HFFc6 (cell line): Measurements from ENCODE around the gene TRIM56. TPM values are rescaled to one million over a fixed set of nuclear protein-coding genes. Genes with fewer than 3 reads are reported as not detected.
A peak's percentile ranks its signal among the peaks of the same experiment; 100 is the strongest.
"Not testable (repeated sequence)": the region's sequence is repeated elsewhere in the genome, so short reads cannot be mapped to it uniquely, and the experiment has no call there.

Experiments
- DNase-seq: peaks from one replicate; pipeline ENCODE4 v3.0.0-alpha.2; 2018
- H3K27ac Mint-ChIP-seq: 2 replicates; pipeline ENCODE4 v1.8.0; 2020; ENCODE audit warnings: mild to moderate bottlenecking, mixed read lengths
- H3K27me3 Mint-ChIP-seq: 2 replicates; pipeline ENCODE4 v1.8.0; 2021; ENCODE audit warnings: mild to moderate bottlenecking, moderate library complexity, mixed read lengths; ENCODE audit not compliant: insufficient read depth
- H3K36me3 Mint-ChIP-seq: 2 replicates; pipeline ENCODE4 v1.8.0; 2021; ENCODE audit warnings: low read depth, mixed read lengths
- H3K4me1 Mint-ChIP-seq: 2 replicates; pipeline ENCODE4 v1.8.0; 2020; ENCODE audit warnings: low read depth, mixed read lengths
- H3K4me3 Mint-ChIP-seq: 2 replicates; pipeline ENCODE4 v1.8.0; 2020; ENCODE audit warnings: mild to moderate bottlenecking, moderate library complexity, mixed read lengths
- H3K9me3 Mint-ChIP-seq: 2 replicates; pipeline ENCODE4 v1.8.0; 2020; ENCODE audit warnings: mild to moderate bottlenecking, mixed read lengths
- long read RNA-seq: library from polyadenylated mRNA; unstranded; transcript quantifications from one replicate; pipeline ENCODE4 v2.0.0, GENCODE V29; 2019
- total RNA-seq, 6 experiments: library from RNA; stranded (reverse); fragmentation: NEBNext Ultra II Directional; extraction: Animal tissue kit (Norgen Biotek cat#: 25700); gene quantifications; 2 replicates in 1 of 6; 3 replicates in 5 of 6; pipeline ENCODE4 v1.2.3, GENCODE V29; 2021
- TF ChIP-seq, protein P1 (sequence below): fragments of 200-600 bp; sonication (generic); IDR thresholded peaks from 2 replicates; pipeline ENCODE4 v1.5.0; 2021; ENCODE audit warnings: antibody characterized with exemption, mild to moderate bottlenecking

TRIM56 gene, protein sequence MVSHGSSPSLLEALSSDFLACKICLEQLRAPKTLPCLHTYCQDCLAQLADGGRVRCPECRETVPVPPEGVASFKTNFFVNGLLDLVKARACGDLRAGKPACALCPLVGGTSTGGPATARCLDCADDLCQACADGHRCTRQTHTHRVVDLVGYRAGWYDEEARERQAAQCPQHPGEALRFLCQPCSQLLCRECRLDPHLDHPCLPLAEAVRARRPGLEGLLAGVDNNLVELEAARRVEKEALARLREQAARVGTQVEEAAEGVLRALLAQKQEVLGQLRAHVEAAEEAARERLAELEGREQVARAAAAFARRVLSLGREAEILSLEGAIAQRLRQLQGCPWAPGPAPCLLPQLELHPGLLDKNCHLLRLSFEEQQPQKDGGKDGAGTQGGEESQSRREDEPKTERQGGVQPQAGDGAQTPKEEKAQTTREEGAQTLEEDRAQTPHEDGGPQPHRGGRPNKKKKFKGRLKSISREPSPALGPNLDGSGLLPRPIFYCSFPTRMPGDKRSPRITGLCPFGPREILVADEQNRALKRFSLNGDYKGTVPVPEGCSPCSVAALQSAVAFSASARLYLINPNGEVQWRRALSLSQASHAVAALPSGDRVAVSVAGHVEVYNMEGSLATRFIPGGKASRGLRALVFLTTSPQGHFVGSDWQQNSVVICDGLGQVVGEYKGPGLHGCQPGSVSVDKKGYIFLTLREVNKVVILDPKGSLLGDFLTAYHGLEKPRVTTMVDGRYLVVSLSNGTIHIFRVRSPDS
- total RNA-seq, result 10 to 100 TPM; 17.8 to 20.6 (median 19.4) TPM
- long read RNA-seq, full-length matches to known transcripts, result 1 of 10 reads
- long read RNA-seq, partial matches to known transcripts, result 0 of 10 reads
- long read RNA-seq, other reads (novel, unspliced or antisense), result 9 of 10 reads

DNA sequence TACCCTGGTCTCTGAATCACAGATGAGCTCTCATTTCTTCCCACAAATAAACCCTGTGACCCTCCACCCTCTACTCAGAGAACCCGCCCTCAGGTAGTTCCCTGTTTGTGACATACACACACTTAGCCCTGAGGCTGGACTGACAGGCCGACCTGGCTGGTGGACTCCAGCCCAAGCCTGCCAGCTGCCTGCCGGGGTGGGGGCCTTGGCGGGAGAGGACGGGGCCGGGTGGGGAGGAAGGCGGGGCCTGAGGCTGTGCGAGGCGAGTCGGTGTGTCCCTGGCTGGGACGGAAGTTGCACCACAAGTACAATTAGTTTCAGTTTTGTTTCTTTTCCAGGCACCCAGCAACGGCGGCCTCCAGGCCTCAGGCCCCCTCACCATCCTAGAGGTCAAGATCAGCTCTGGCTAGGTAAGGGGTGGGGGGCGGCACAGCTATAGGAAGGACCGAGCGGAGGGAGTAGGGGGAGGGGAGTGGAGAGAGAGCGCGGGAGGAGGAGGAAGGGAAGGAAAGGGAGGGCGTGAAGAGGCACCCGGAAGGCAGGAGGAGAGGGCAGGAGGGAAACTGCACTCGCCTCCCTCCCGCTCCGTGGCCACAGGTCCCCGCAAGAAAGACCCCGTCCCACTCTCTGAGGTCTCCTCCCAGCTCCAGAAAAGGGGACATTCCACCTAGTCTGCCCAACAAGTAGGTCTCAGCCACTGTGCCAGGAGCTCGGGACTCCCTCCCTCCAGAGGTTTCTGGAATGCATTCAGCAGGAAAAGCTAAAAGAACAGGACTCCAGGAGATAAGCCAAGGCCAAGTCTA lies at the start of gene TRIM56:
Gene TRIM56 (plus strand): TSS at position 320 of the 803 bp plus-strand sequence. CDS start 1,832 bp downstream, outside the sequence.
- H3K4me1 Mint-ChIP-seq, result peaks cover 20% of the 10 kb centered on the region
- TF ChIP-seq, protein P1, sequence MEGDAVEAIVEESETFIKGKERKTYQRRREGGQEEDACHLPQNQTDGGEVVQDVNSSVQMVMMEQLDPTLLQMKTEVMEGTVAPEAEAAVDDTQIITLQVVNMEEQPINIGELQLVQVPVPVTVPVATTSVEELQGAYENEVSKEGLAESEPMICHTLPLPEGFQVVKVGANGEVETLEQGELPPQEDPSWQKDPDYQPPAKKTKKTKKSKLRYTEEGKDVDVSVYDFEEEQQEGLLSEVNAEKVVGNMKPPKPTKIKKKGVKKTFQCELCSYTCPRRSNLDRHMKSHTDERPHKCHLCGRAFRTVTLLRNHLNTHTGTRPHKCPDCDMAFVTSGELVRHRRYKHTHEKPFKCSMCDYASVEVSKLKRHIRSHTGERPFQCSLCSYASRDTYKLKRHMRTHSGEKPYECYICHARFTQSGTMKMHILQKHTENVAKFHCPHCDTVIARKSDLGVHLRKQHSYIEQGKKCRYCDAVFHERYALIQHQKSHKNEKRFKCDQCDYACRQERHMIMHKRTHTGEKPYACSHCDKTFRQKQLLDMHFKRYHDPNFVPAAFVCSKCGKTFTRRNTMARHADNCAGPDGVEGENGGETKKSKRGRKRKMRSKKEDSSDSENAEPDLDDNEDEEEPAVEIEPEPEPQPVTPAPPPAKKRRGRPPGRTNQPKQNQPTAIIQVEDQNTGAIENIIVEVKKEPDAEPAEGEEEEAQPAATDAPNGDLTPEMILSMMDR, result no peak
- peak within 1 kb of the TSS; percentile 98 for H3K27ac Mint-ChIP-seq
- H3K9me3 Mint-ChIP-seq, result no peaks in the 10 kb centered on the region
- H3K27me3 Mint-ChIP-seq, result peaks cover 3% of the 10 kb centered on the region
- H3K4me3 Mint-ChIP-seq, result peak within 1 kb of the TSS; percentile 96
- peaks cover 10% of the 10 kb centered on the region for H3K36me3 Mint-ChIP-seq
- peak; percentile 54 for DNase-seq

DNA sequence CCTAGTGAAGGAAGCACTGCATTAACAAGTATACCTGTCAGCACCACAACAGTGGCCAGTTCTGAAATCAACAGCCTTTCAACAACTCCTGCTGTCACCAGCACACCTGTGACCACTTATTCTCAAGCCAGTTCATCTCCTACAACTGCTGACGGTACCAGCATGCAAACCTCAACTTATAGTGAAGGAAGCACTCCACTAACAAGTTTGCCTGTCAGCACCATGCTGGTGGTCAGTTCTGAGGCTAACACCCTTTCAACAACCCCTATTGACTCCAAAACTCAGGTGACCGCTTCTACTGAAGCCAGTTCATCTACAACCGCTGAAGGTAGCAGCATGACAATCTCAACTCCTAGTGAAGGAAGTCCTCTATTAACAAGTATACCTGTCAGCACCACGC lies 49.3 kb upstream of the TRIM56 start:
- Mint-ChIP-seq H3K27me3 (peaks cover 5% of the 10 kb centered on the region; the same call in 1 of the 2 replicates), H3K4me1 (no peaks in the 10 kb centered on the region), H3K4me3 (no peak overlapping the region), H3K27ac (no peak overlapping the region), H3K36me3 (no peaks in the 10 kb centered on the region), H3K9me3 (no peaks in the 10 kb centered on the region; the same call in 1 of the 2 replicates)
- TF ChIP-seq, protein P1, result no peak
- DNase-seq, result no peak

DNA sequence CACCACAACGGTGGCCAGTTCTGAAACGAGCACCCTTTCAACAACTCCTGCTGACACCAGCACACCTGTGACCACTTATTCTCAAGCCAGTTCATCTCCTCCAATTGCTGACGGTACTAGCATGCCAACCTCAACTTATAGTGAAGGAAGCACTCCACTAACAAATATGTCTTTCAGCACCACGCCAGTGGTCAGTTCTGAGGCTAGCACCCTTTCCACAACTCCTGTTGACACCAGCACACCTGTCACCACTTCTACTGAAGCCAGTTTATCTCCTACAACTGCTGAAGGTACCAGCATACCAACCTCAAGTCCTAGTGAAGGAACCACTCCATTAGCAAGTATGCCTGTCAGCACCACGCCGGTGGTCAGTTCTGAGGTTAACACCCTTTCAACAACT lies 44.0 kb upstream of the TRIM56 start:
- H3K36me3 Mint-ChIP-seq, H3K27ac Mint-ChIP-seq, DNase-seq, H3K9me3 Mint-ChIP-seq, H3K4me3 Mint-ChIP-seq, H3K4me1 Mint-ChIP-seq, H3K27me3 Mint-ChIP-seq: not testable (repeated sequence)

DNA sequence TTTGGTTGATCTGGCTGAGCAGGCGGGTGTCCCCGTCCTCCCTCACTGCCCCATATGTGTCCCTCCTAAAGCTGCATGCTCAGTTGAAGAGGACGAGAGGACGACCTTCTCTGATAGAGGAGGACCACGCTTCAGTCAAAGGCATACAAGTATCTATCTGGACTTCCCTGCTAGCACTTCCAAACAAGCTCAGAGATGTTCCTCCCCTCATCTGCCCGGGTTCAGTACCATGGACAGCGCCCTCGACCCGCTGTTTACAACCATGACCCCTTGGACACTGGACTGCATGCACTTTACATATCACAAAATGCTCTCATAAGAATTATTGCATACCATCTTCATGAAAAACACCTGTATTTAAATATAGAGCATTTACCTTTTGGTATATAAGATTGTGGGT lies 26.9 kb upstream of the TRIM56 start:
- 0 out of 2 replicates have a peak, but pooled peaks cover 4% of the 10 kb centered on the region for H3K4me1 Mint-ChIP-seq
- no peak overlapping the region for H3K4me3 Mint-ChIP-seq
- TF ChIP-seq, protein P1, result no peak
- DNase-seq, result peak; percentile 24
- no peaks in the 10 kb centered on the region for H3K36me3 Mint-ChIP-seq
- no peaks in the 10 kb centered on the region for H3K9me3 Mint-ChIP-seq
- no peak overlapping the region for H3K27ac Mint-ChIP-seq
- peaks cover 32% of the 10 kb centered on the region for H3K27me3 Mint-ChIP-seq

DNA sequence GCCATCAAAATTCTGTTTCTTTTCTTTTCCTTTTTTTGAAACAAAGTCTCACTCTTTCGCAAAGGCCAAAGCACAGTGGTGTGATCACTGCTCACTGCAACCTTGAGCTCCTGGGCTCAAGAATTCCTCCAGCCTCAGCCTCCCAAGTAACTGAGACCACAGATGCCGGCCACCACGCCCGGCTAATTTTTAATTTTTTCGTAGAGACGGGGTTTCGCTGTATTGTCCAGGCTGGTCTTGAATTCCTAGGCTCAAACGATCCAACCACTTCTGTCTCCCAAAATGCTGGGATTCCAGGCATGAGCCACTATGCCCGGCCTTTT lies 25.7 kb upstream of the TRIM56 start:
- Mint-ChIP-seq H3K9me3 (no peaks in the 10 kb centered on the region), H3K36me3 (no peaks in the 10 kb centered on the region), H3K4me3 (no peak overlapping the region), H3K27ac (no peak overlapping the region), H3K4me1 (0 out of 2 replicates have a peak, but pooled peaks cover 4% of the 10 kb centered on the region), H3K27me3 (peaks cover 37% of the 10 kb centered on the region)
- TF ChIP-seq, protein P1, result peak; percentile 69; the same call in 1 of the 2 replicates
- no peak for DNase-seq
